ENCODE results near the gene KRT81.

GRCh38 chr12:52253391-52254179, 37.7 kb downstream of the KRT81 start:
- TF ChIP-seq GATA2 (IDR thresholded peaks at IDR 0.05; ENCODE audit: low read depth, low read length) (no peak), GATA3 (IDR thresholded peaks at IDR 0.05; ENCODE audit: low read depth, low read length) (no peak)
